Left ventricle myocardium inferior (tissue), 1 donor: Measurements from ENCODE around the gene NAALADL2. TPM values are rescaled to one million over a fixed set of nuclear protein-coding genes. Genes with fewer than 3 reads are reported as not detected.

Experiments used
- DNase-seq: peaks from one replicate; pipeline ENCODE4 v3.0.0-alpha.2; 2020
- H3K27ac ChIP-seq: fragments of 200-600 bp; replicated peaks from 2 replicates; pipeline ENCODE4 v1.8.0; 2021
- H3K27me3 ChIP-seq: fragments of 200-600 bp; 2 replicates; pipeline ENCODE4 v1.8.0; 2021; ENCODE audit warnings: low read depth
- H3K36me3 ChIP-seq: fragments of 200-600 bp; 2 replicates; pipeline ENCODE4 v1.8.0; 2021
- H3K4me1 ChIP-seq: fragments of 200-600 bp; 2 replicates; pipeline ENCODE4 v1.8.0; 2021
- H3K4me3 ChIP-seq: fragments of 200-600 bp; 2 replicates; pipeline ENCODE4 v1.8.0; 2021; ENCODE audit warnings: mild to moderate bottlenecking, moderate library complexity
- H3K9me3 ChIP-seq: fragments of 200-600 bp; replicated peaks from 2 replicates; pipeline ENCODE4 v1.8.0; 2021
- intact Hi-C: fragments of 100-400 bp; cut with micrococcal nuclease; formaldehyde crosslinking; loops from one replicate; pipeline ENCODE4 v1.11.0; 2022
- total RNA-seq: library from RNA; stranded (reverse); fragmentation: NEBNext Ultra II Directional; extraction: Animal tissue kit (Norgen Biotek cat#: 25700); gene quantifications from one replicate; pipeline ENCODE4 v1.2.1, GENCODE V29; 2021
- TF ChIP-seq, protein P1 (sequence below): fragments of 200-600 bp; IDR thresholded peaks from 2 replicates; pipeline ENCODE4 v1.8.0; 2021; ENCODE audit warnings: antibody characterized with exemption, mild to moderate bottlenecking, borderline replicate concordance
- donor health status: DM: no; HTN: yes; CAD: no; lungs with severe emphysema.

The NAALADL2 gene
- total RNA-seq, 1 donor from 2014 or later: 5.8 TPM

GRCh38 chr3:175692256-175692655 is 833.1 kb downstream of the NAALADL2 start:
- no peak overlapping the region for H3K4me3 ChIP-seq
- no peaks in the 10 kb centered on the region for H3K9me3 ChIP-seq
- no peaks in the 10 kb centered on the region for H3K36me3 ChIP-seq
- H3K27ac ChIP-seq: no peak overlapping the region
- no peaks in the 10 kb centered on the region for H3K27me3 ChIP-seq
- intact Hi-C loops: no loop called here
- TF ChIP-seq, protein P1, sequence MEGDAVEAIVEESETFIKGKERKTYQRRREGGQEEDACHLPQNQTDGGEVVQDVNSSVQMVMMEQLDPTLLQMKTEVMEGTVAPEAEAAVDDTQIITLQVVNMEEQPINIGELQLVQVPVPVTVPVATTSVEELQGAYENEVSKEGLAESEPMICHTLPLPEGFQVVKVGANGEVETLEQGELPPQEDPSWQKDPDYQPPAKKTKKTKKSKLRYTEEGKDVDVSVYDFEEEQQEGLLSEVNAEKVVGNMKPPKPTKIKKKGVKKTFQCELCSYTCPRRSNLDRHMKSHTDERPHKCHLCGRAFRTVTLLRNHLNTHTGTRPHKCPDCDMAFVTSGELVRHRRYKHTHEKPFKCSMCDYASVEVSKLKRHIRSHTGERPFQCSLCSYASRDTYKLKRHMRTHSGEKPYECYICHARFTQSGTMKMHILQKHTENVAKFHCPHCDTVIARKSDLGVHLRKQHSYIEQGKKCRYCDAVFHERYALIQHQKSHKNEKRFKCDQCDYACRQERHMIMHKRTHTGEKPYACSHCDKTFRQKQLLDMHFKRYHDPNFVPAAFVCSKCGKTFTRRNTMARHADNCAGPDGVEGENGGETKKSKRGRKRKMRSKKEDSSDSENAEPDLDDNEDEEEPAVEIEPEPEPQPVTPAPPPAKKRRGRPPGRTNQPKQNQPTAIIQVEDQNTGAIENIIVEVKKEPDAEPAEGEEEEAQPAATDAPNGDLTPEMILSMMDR: no peak
- H3K4me1 ChIP-seq: no peaks in the 10 kb centered on the region
- DNase-seq: no peak

- no peak for DNase-seq
- TF ChIP-seq, protein P1: no peak
- Histone ChIP-seq H3K4me1 (no peaks in the 10 kb centered on the region), H3K27ac (no peak overlapping the region), H3K4me3 (no peak overlapping the region), H3K9me3 (no peaks in the 10 kb centered on the region), H3K36me3 (no peaks in the 10 kb centered on the region), H3K27me3 (no peaks in the 10 kb centered on the region)
- intact Hi-C loops: no loop called here
These were observed 836.1 kb downstream of the NAALADL2 start for GRCh38 chr3:175695251-175695650.

DNA sequence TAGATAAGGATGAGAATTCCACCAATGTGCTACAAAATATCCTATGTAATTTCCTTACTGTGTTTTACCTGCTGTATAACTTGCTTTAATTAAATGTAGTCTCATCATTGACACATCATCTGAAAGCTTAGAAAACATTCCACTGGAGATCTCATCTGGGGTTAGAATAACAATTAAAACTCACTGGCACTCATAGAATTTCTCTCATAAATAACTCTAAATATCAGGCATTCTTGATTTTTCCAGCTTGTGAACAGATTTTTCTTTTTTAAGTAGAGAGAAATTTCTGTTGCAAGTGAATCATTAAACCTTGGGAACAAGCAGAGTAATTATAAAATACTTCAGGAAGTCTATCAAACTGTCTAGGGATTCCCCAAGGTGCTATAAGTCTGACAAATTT is 843.8 kb downstream of the NAALADL2 start:
- TF ChIP-seq, protein P1: no peak

GRCh38 chr3:175704366-175705055 is 845.4 kb downstream of the NAALADL2 start:
- H3K27ac ChIP-seq: no peak overlapping the region
- no peak for DNase-seq
- no peaks in the 10 kb centered on the region for H3K4me1 ChIP-seq
- TF ChIP-seq, protein P1: no peak
- no peaks in the 10 kb centered on the region for H3K36me3 ChIP-seq
- intact Hi-C loops: no loop called here
- H3K4me3 ChIP-seq: no peak overlapping the region
- H3K27me3 ChIP-seq: no peaks in the 10 kb centered on the region
- H3K9me3 ChIP-seq: no peaks in the 10 kb centered on the region

More for the DNA sequence above, 843.8 kb downstream of the NAALADL2 start:
- intact Hi-C loops: no loop called here
- Histone ChIP-seq H3K27me3 (no peaks in the 10 kb centered on the region), H3K4me1 (no peaks in the 10 kb centered on the region), H3K9me3 (no peaks in the 10 kb centered on the region), H3K27ac (no peak overlapping the region), H3K4me3 (no peak overlapping the region), H3K36me3 (no peaks in the 10 kb centered on the region)
- DNase-seq: no peak

DNA sequence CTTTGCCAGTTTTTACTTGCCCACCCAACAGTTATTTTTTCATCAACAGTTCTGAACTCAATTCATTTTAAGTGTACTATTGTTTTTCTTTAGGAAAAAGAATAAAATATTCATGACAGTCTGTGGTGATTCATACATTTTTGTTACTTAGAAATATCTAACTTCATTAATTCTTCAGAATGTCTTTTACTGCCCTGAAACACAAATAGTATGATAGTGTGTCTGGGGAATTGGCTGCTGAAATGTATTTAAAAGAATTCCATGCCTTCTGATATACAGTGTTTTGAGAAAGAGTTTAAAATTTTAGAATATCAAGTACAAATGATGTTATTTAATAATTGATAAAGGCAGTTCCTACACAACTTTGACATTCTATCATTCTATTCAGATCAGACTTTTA is 854.1 kb downstream of the NAALADL2 start:
- no peak overlapping the region for H3K4me3 ChIP-seq
- H3K27me3 ChIP-seq: no peaks in the 10 kb centered on the region
- H3K36me3 ChIP-seq: no peaks in the 10 kb centered on the region
- H3K4me1 ChIP-seq: no peaks in the 10 kb centered on the region
- no peak for DNase-seq
- no peaks in the 10 kb centered on the region for H3K9me3 ChIP-seq
- TF ChIP-seq, protein P1: no peak
- intact Hi-C loops: no loop called here
- no peak overlapping the region for H3K27ac ChIP-seq
